Germinal center (tissue), 1 donor: ENCODE data around the gene ZDHHC12.
"Not testable (repeated sequence)": the region's sequence is repeated elsewhere in the genome, so short reads cannot be mapped to it uniquely, and the experiment has no call there.

Source experiments
- DNase-seq: peaks from one replicate; pipeline ENCODE4 v3.0.0; 2012; ENCODE audit warnings: mixed read lengths, low spot score

The ZDHHC12 gene

GRCh38 chr9:128707446-128707845 is 16.5 kb downstream of the ZDHHC12 start:
- DNase-seq, result no peak

GRCh38 chr9:128706671-128707381 is 17.1 kb downstream of the ZDHHC12 start:
- DNase-seq, result no peak

- DNase-seq, result no peak
These were observed 17.9 kb downstream of the ZDHHC12 start for GRCh38 chr9:128706045-128706444.

GRCh38 chr9:128705051-128705965 is 18.6 kb downstream of the ZDHHC12 start:
- DNase-seq, result no peak

GRCh38 chr9:128704356-128704670 is 19.6 kb downstream of the ZDHHC12 start:
- no peak for DNase-seq

GRCh38 chr9:128703616-128704355 is 20.1 kb downstream of the ZDHHC12 start:
- no peak for DNase-seq

- DNase-seq, result peak; percentile 42
These were observed 20.8 kb downstream of the ZDHHC12 start for GRCh38 chr9:128702949-128703615.

- peak; percentile 92 for DNase-seq
These were observed 21.4 kb downstream of the ZDHHC12 start, which contains the start of gene PKN3 for GRCh38 chr9:128702445-128702948. TSS of gene PKN3 (plus strand) at chr9:128702503. CDS start at chr9:128702916, 413 bp downstream.

- no peak for DNase-seq
These were observed 22.6 kb downstream of the ZDHHC12 start for GRCh38 chr9:128701227-128701854.

- DNase-seq, result not testable (repeated sequence)
These were observed 24.7 kb downstream of the ZDHHC12 start for GRCh38 chr9:128699096-128699795.

- no peak for DNase-seq
These were observed 26.8 kb downstream of the ZDHHC12 start for GRCh38 chr9:128696923-128697707.

GRCh38 chr9:128694344-128694743 is 29.6 kb downstream of the ZDHHC12 start:
- DNase-seq, result no peak

- DNase-seq, result not testable (repeated sequence)
These were observed 30.2 kb downstream of the ZDHHC12 start for GRCh38 chr9:128693738-128694137.

- no peak for DNase-seq
These were observed 33.3 kb downstream of the ZDHHC12 start for GRCh38 chr9:128690684-128691034.

- peak; percentile 77 for DNase-seq
These were observed 33.9 kb downstream of the ZDHHC12 start for GRCh38 chr9:128689820-128690683.

GRCh38 chr9:128689293-128689774 is 34.6 kb downstream of the ZDHHC12 start:
- DNase-seq, result no peak

- DNase-seq, result peak; percentile 99
These were observed 35.2 kb downstream of the ZDHHC12 start, which contains the start of gene SET for GRCh38 chr9:128688501-128689292. TSS of gene SET (plus strand) at chr9:128689222. CDS start at chr9:128689583, 361 bp downstream.

GRCh38 chr9:128687453-128687852 is 36.5 kb downstream of the ZDHHC12 start:
- no peak for DNase-seq
